H1 (cell line): ENCODE data around the gene OR5M3.

ENCODE experiments used
- BCL11A ChIP-seq, 2 experiments: IDR thresholded peaks; one replicate each; pipeline ENCODE4 v1.6.1; 2011; ENCODE audit warnings: low read depth in 2 of 2, low read length in 2 of 2, mild to moderate bottlenecking in 2 of 2
- CBX5 ChIP-seq: fragments of 300-800, 300-1000 bp; sonication (generic); IDR thresholded peaks from 2 replicates; pipeline ENCODE4 v1.7.1; 2016; ENCODE audit warnings: antibody characterized with exemption, low read length, low read depth
- CEBPB ChIP-seq: IDR thresholded peaks from 2 replicates; pipeline ENCODE4 v1.6.1; 2012; ENCODE audit warnings: low read depth, low read length
- CHD2 ChIP-seq: IDR thresholded peaks from 2 replicates; pipeline ENCODE4 v1.6.1; 2012; ENCODE audit warnings: low read length, improper control_type of control experiment
- EP300 ChIP-seq, 2 experiments: IDR thresholded peaks; 1 replicate in 1 of 2; 2 replicates in 1 of 2; pipeline ENCODE4 v1.6.1; 2011 to 2012; ENCODE audit warnings: low read depth in 2 of 2, low read length in 2 of 2, mild to moderate bottlenecking in 2 of 2, borderline replicate concordance in 1 of 2, inconsistent platforms in 1 of 2, moderate library complexity in 1 of 2
- FOSL1 ChIP-seq: IDR thresholded peaks from 2 replicates; pipeline ENCODE4 v1.6.1; 2011; ENCODE audit warnings: mild to moderate bottlenecking, low read depth, low read length, moderate library complexity; ENCODE audit not compliant: insufficient read depth
- HDAC2 ChIP-seq, 2 experiments: fragments of 300-600 bp in 1 of 2; sonication (generic) in 1 of 2; IDR thresholded peaks; 2 replicates each; pipeline ENCODE4 v1.6.1; 2011 to 2012; ENCODE audit warnings: low read depth in 2 of 2, low read length in 2 of 2, mild to moderate bottlenecking in 2 of 2, moderate library complexity in 2 of 2, borderline replicate concordance in 1 of 2, inconsistent platforms in 1 of 2
- POLR2A ChIP-seq, 2 experiments: IDR thresholded peaks; 1 replicate in 1 of 2; 2 replicates in 1 of 2; pipeline ENCODE4 v1.6.1; 2011; ENCODE audit warnings: low read depth in 2 of 2, low read length in 2 of 2, mild to moderate bottlenecking in 2 of 2; ENCODE audit errors: control extremely low read depth in 1 of 2
- POLR2AphosphoS5 ChIP-seq: IDR thresholded peaks from 2 replicates; pipeline ENCODE4 v1.6.1; 2011; ENCODE audit warnings: low read depth, low read length
- RFX5 ChIP-seq: IDR thresholded peaks from 2 replicates; pipeline ENCODE4 v1.6.1; 2011; ENCODE audit warnings: low read depth, low read length, improper control_type of control experiment, borderline replicate concordance
- RXRA ChIP-seq: IDR thresholded peaks from 2 replicates; pipeline ENCODE4 v1.6.1; 2011; ENCODE audit warnings: low read depth, mild to moderate bottlenecking, low read length, moderate library complexity; ENCODE audit not compliant: insufficient read depth
- SRF ChIP-seq: IDR thresholded peaks from 2 replicates; pipeline ENCODE4 v1.6.1; 2011; ENCODE audit warnings: mild to moderate bottlenecking, low read depth, low read length, moderate library complexity
- YY1 ChIP-seq: IDR thresholded peaks from 2 replicates; pipeline ENCODE4 v1.6.1; 2011; ENCODE audit warnings: low read depth, mild to moderate bottlenecking, low read length
- TF ChIP-seq, protein P1 (sequence below), 3 experiments: IDR thresholded peaks; 1 replicate in 2 of 3; 2 replicates in 1 of 3; pipeline versions ENCODE4 v1.5.1 to v1.6.1; 2011; ENCODE audit warnings: low read length in 3 of 3, mild to moderate bottlenecking in 3 of 3, inconsistent platforms in 2 of 3, low read depth in 1 of 3, moderate library complexity in 1 of 3; ENCODE audit not compliant: insufficient read depth in 1 of 3; ENCODE audit errors: control extremely low read depth in 1 of 3

DNA sequence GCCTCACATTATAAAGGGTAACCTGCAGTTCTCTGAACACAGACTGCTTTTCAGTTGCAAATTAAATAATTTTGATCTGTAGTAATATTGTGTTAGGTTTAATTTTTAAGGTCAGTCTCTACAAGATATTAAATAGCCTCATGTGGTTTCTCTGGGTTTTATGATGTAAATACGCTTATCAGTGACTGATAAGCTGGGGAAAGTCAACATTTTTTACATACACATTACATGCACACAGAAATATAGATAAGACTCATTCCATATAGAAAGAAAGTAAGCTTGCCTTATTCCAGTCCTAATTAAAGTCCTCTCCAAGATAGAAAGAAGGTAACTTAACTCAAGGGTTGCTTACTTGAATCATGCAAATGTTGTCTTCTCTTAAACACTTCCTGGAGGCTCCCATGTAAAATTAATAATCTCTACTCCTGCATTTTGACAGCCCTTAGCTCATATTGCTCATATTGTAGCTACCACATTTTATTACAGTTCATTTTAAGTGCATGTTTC lies 1.6 kb upstream of the OR5M3 start:
- TF ChIP-seq, protein P1, sequence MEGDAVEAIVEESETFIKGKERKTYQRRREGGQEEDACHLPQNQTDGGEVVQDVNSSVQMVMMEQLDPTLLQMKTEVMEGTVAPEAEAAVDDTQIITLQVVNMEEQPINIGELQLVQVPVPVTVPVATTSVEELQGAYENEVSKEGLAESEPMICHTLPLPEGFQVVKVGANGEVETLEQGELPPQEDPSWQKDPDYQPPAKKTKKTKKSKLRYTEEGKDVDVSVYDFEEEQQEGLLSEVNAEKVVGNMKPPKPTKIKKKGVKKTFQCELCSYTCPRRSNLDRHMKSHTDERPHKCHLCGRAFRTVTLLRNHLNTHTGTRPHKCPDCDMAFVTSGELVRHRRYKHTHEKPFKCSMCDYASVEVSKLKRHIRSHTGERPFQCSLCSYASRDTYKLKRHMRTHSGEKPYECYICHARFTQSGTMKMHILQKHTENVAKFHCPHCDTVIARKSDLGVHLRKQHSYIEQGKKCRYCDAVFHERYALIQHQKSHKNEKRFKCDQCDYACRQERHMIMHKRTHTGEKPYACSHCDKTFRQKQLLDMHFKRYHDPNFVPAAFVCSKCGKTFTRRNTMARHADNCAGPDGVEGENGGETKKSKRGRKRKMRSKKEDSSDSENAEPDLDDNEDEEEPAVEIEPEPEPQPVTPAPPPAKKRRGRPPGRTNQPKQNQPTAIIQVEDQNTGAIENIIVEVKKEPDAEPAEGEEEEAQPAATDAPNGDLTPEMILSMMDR (IDR thresholded peaks at IDR 0.05; ENCODE audit: control extremely low read depth in 1 of 3, insufficient read depth in 1 of 3, low read depth in 1 of 3, low read length in 3 of 3) = no peak
- TF ChIP-seq CBX5 (no peak), YY1 (no peak), HDAC2 (IDR thresholded peaks at IDR 0.05; ENCODE audit: borderline replicate concordance in 1 of 2, low read depth in 2 of 2, low read length in 2 of 2) (no peak), POLR2AphosphoS5 (no peak), RFX5 (no peak), BCL11A (IDR thresholded peaks at IDR 0.05; ENCODE audit: low read depth in 2 of 2, low read length in 2 of 2) (no peak), SRF (no peak), CEBPB (no peak), POLR2A (IDR thresholded peaks at IDR 0.05; ENCODE audit: control extremely low read depth in 1 of 2, low read depth in 2 of 2, low read length in 2 of 2) (no peak), FOSL1 (no peak), EP300 (IDR thresholded peaks at IDR 0.05; ENCODE audit: borderline replicate concordance in 1 of 2, low read depth in 2 of 2, low read length in 2 of 2) (no peak), CHD2 (no peak), RXRA (no peak)
